ENCODE measurements around the gene KCNJ14.

Gene KCNJ14

DNA sequence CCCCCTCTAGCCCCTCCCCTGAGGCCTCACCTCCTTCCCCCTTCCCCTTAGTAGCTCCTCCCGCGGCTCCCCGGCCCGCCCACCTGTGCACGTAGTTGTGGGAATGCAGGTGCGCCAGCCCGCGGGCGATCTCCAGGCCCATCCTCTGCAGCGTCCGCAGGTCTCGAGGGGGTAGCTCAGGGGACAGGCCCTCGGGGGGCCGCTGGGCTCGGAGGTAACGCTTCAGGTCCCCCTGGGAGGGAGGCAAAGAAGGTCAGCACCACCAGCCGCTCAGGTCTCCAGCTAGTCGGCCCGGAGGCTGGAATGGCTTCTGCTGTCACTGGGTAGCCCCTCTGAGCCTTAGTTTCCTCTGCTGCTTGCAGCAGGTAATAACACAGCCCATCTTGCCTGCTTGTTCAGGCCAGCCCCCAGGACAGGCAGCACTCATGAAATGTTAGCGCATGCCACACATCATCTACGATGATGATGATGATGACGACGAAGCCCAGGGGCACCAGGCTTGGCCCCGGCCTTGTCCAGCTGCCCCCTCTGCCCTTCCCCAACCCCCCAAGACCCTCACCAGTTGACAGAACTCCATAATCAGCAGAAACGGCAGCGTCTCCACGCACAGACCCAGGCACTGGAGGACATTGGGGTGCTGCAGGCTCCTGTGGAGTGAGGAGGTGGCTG is 47.1 kb downstream of the KCNJ14 start:
- no peak overlapping the region for H3K27ac ChIP-seq (ENCODE audit: low read length)
- H3K9ac ChIP-seq (ENCODE audit: low read depth, low read length): no peak overlapping the region; the same call in 1 of the 2 replicates
- H3K27me3 ChIP-seq (ENCODE audit: insufficient read depth, low read length): no peaks in the 10 kb centered on the region

DNA sequence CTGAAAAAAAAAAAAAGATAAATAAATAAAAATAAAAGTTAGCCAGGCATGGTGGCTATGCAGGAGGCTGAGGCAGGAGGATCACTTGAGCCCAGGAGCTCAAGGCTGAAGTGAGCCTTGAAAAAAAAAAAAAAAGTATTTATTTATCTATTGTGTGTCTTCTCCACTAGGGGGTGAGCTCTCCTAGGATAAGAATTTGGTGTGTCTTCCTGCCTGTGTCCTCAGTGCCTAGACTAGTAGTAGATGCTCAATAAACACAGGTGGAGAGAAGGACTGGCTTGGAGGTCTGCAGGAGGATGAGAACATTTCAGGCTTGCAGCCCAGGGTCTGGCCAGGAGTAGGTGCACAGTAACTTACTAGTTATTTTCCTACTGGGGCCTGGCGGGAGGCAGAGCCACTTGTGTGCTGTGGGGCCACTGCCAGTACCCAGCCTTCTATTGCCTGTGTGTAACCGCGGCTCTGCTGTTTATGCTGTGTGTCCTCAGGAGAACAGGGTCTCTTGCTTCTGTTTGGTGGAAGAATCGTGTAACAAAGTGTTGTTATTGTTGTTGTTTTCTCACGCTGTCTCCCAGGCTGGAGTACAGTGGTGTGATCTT is 50.9 kb downstream of the KCNJ14 start:
- H3K36me3 ChIP-seq (ENCODE audit: insufficient read depth, low read depth, low read length): no peaks in the 10 kb centered on the region
- no peak overlapping the region for H3K27ac ChIP-seq (ENCODE audit: low read length)
- no peak overlapping the region for H3K9ac ChIP-seq (ENCODE audit: low read depth, low read length)
- H3K27me3 ChIP-seq (ENCODE audit: insufficient read depth, low read length): peaks cover 5% of the 10 kb centered on the region; the same call in 1 of the 2 replicates
- no peaks in the 10 kb centered on the region for H3K9me3 ChIP-seq (ENCODE audit: insufficient read depth, low read depth, low read length)
- H3K4me3 ChIP-seq (ENCODE audit: low read length): no peak overlapping the region
- no peaks in the 10 kb centered on the region for H3K4me1 ChIP-seq (ENCODE audit: insufficient read depth, low read length)

More for the DNA sequence above, 47.1 kb downstream of the KCNJ14 start:
- Histone ChIP-seq H3K4me3 (ENCODE audit: low read length) (peak overlapping the region; percentile 77), H3K36me3 (ENCODE audit: insufficient read depth, low read depth, low read length) (no peaks in the 10 kb centered on the region), H3K4me1 (ENCODE audit: insufficient read depth, low read length) (peaks cover 5% of the 10 kb centered on the region; the same call in 1 of the 2 replicates), H3K9me3 (ENCODE audit: insufficient read depth, low read depth, low read length) (no peaks in the 10 kb centered on the region)

DNA sequence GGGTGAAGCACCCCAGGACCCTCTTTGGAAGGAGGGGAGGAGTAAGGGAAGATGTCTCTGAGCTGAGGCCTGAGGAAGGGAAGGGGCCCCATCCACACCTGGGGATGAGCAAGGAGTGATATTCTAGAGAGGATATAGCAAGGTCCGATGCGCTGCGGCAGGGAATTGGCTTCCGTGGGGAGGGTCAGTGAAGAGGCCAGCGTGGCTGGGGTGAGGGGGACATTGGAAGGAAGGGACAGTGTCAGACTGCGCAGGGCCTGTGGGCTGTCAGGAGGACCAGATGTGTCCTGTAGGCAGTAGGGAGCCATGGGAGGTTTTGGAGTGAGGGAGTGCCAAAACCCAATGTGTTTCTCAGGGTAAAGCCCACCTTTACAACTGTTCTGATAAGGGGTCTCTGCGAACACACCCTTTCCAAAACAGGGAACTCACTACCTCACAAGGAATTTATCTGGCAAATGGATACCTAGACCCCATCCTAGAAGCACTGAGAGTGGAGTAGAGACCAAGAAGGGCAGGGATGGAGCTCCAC is 52.6 kb downstream of the KCNJ14 start:
- H3K9me3 ChIP-seq (ENCODE audit: insufficient read depth, low read depth, low read length): no peaks in the 10 kb centered on the region
- H3K27me3 ChIP-seq (ENCODE audit: insufficient read depth, low read length): peaks cover 17% of the 10 kb centered on the region
- H3K9ac ChIP-seq (ENCODE audit: low read depth, low read length): no peak overlapping the region
- no peak overlapping the region for H3K27ac ChIP-seq (ENCODE audit: low read length)
- H3K4me1 ChIP-seq (ENCODE audit: insufficient read depth, low read length): no peaks in the 10 kb centered on the region
- H3K36me3 ChIP-seq (ENCODE audit: insufficient read depth, low read depth, low read length): no peaks in the 10 kb centered on the region
- H3K4me3 ChIP-seq (ENCODE audit: low read length): no peak overlapping the region

GRCh38 chr19:48508729-48509411 is 53.5 kb downstream of the KCNJ14 start:
- Histone ChIP-seq H3K27me3 (ENCODE audit: insufficient read depth, low read length) (peaks cover 21% of the 10 kb centered on the region), H3K4me1 (ENCODE audit: insufficient read depth, low read length) (no peaks in the 10 kb centered on the region), H3K9me3 (ENCODE audit: insufficient read depth, low read depth, low read length) (no peaks in the 10 kb centered on the region), H3K9ac (ENCODE audit: low read depth, low read length) (no peak overlapping the region), H3K4me3 (ENCODE audit: low read length) (no peak overlapping the region), H3K36me3 (ENCODE audit: insufficient read depth, low read depth, low read length) (no peaks in the 10 kb centered on the region), H3K27ac (ENCODE audit: low read length) (no peak overlapping the region)

- no peak overlapping the region for H3K27ac ChIP-seq (ENCODE audit: low read length)
Observed at GRCh38 chr19:48509467-48510194, 54.3 kb downstream of the KCNJ14 start.

DNA sequence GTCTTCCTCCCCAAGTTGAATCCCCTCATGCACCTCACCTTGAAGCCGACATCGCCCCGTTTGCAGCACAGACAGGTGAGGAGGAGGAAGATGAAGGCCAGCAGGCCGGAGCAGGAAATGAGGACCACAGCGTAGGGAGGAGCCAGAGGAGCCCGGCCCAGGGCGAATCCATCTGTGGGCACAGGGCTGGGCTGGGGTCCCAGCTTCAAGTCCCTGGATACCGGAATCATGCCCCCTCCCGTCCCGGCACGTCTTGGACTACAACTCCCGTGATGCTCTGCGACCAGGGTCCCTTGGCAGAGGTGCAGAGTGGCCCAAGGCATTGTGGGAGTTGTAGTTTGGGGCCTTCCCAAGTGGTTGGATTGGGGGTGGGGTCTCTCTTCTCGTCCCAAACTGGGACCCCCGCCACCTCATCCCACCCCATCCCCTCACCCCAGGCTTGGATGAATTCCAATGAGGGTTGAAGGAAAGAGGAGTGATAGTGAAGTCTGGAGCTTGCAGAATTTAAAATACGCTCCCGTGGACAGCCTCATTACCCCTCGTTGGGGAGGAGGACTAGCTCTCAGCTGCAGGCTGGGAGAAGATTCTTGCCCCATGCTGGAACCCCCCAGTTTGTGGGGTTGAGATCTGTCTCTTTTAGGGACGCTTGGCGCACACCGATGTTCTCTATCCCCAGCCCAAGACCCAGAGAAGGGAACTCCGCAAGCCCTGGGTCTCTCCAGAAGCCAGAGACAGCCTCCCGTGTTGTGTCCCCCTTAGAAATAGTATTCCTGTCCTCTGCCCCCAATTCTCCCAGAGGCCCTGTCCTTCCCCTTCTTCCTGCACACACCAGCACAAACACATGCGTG is 55.3 kb downstream of the KCNJ14 start:
- Histone ChIP-seq H3K9me3 (ENCODE audit: insufficient read depth, low read depth, low read length) (no peaks in the 10 kb centered on the region), H3K27ac (ENCODE audit: low read length) (no peak overlapping the region), H3K4me1 (ENCODE audit: insufficient read depth, low read length) (no peaks in the 10 kb centered on the region), H3K27me3 (ENCODE audit: insufficient read depth, low read length) (peaks cover 21% of the 10 kb centered on the region), H3K36me3 (ENCODE audit: insufficient read depth, low read depth, low read length) (no peaks in the 10 kb centered on the region), H3K9ac (ENCODE audit: low read depth, low read length) (peak overlapping the region; percentile 34; the same call in 1 of the 2 replicates), H3K4me3 (ENCODE audit: low read length) (peak overlapping the region; percentile 73)

More at GRCh38 chr19:48509467-48510194, 54.3 kb downstream of the KCNJ14 start:
- Histone ChIP-seq H3K36me3 (ENCODE audit: insufficient read depth, low read depth, low read length) (no peaks in the 10 kb centered on the region), H3K9ac (ENCODE audit: low read depth, low read length) (peak overlapping the region; percentile 34; the same call in 1 of the 2 replicates), H3K4me3 (ENCODE audit: low read length) (peak overlapping the region; percentile 73), H3K27me3 (ENCODE audit: insufficient read depth, low read length) (peaks cover 21% of the 10 kb centered on the region), H3K9me3 (ENCODE audit: insufficient read depth, low read depth, low read length) (no peaks in the 10 kb centered on the region), H3K4me1 (ENCODE audit: insufficient read depth, low read length) (no peaks in the 10 kb centered on the region)

GRCh38 chr19:48511321-48511731 is 56.0 kb downstream of the KCNJ14 start:
- no peaks in the 10 kb centered on the region for H3K4me1 ChIP-seq (ENCODE audit: insufficient read depth, low read length)
- no peaks in the 10 kb centered on the region for H3K9me3 ChIP-seq (ENCODE audit: insufficient read depth, low read depth, low read length)
- H3K36me3 ChIP-seq (ENCODE audit: insufficient read depth, low read depth, low read length): no peaks in the 10 kb centered on the region
- peak overlapping the region; percentile 73; the same call in 1 of the 2 replicates for H3K4me3 ChIP-seq (ENCODE audit: low read length)
- no peak overlapping the region for H3K27ac ChIP-seq (ENCODE audit: low read length)
- H3K9ac ChIP-seq (ENCODE audit: low read depth, low read length): no peak overlapping the region
- peaks cover 21% of the 10 kb centered on the region for H3K27me3 ChIP-seq (ENCODE audit: insufficient read depth, low read length)

DNA sequence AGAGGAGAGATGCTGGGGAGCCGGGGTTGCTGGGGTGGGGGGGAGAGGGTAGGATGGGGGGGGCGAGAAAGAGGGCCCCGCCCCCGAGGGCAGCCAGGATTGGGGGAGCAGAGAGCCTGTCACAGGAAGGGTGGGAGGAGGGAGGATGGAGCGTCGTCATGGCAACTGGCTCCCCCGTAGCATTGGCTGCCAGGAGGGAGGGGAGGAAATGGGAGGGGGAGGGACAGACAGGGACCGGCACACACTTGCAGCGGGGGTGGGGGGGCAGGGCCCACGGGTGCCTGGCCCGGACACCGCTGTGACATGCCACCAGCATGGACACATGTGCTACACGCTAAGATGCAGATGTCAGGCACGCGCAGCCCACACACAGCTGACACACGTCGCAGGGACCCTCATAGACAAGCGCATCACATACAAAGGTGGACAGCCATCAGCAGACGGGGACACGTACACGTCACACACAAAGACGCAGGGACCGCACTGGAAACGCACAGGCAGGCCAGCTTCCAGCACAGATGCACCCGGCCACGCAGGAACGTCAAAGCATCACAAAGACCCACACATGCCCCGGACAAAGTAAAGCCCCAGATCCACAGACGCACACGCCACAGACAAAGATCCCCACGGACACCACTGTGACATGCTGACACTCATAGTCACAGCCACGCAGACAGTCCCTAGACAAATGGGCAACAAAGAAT is 56.6 kb downstream of the KCNJ14 start, which contains the start of gene LMTK3:
TSS of gene LMTK3 (minus strand) at position 36 of the 704 bp plus-strand sequence. CDS start 259 bp downstream, outside the sequence.
- Histone ChIP-seq H3K27me3 (ENCODE audit: insufficient read depth, low read length) (peaks cover 21% of the 10 kb centered on the region), H3K9me3 (ENCODE audit: insufficient read depth, low read depth, low read length) (no peaks in the 10 kb centered on the region), H3K27ac (ENCODE audit: low read length) (no peak within 1 kb of the TSS), H3K4me3 (ENCODE audit: low read length) (peak within 1 kb of the TSS; percentile 73), H3K9ac (ENCODE audit: low read depth, low read length) (no peak within 1 kb of the TSS), H3K4me1 (ENCODE audit: insufficient read depth, low read length) (no peaks in the 10 kb centered on the region), H3K36me3 (ENCODE audit: insufficient read depth, low read depth, low read length) (no peaks in the 10 kb centered on the region)

DNA sequence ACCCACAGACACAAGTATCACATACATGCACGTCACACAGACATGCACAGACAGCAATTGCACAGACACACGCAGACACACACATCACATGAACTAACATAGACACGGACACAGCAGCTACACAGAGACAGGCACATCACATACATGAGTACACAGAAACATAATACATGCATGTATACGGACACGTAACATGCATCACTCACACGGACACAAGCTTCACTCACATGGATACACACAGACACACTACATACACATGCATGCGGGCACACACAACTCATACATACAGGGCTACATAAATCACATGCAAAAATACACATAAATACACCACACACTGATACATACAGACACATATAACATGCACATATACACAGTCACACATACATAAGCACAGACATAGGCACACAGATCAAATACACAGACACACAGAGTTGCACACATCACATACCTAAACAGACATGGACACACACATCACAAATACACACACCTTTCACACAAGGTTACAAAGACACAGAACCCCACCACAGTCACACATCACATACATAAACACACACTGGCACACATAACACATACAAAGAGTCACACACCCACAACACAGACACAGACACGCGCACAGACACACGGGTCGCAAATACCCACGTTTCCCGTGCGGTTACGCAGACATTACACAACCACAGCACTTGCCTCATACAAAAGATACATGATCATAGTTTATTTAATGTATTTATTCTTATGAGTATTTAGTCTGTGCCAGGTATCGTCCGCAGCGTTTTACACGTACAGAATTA is 57.3 kb downstream of the KCNJ14 start:
- peaks cover 21% of the 10 kb centered on the region for H3K27me3 ChIP-seq (ENCODE audit: insufficient read depth, low read length)
- H3K4me3 ChIP-seq (ENCODE audit: low read length): peak overlapping the region; percentile 80; the same call in 1 of the 2 replicates
- H3K4me1 ChIP-seq (ENCODE audit: insufficient read depth, low read length): no peaks in the 10 kb centered on the region
- no peaks in the 10 kb centered on the region for H3K9me3 ChIP-seq (ENCODE audit: insufficient read depth, low read depth, low read length)
- H3K36me3 ChIP-seq (ENCODE audit: insufficient read depth, low read depth, low read length): no peaks in the 10 kb centered on the region
- H3K27ac ChIP-seq (ENCODE audit: low read length): no peak overlapping the region
- no peak overlapping the region for H3K9ac ChIP-seq (ENCODE audit: low read depth, low read length)

Data from iPS-20b (cell line).